ENCODE data around the gene CUL9. TPM values are rescaled to one million over a fixed set of nuclear protein-coding genes. Genes with fewer than 3 reads are reported as not detected.

The CUL9 gene
- total and polyA plus RNA-seq, 8 donors = 35.9 to 55.1 (median 41.0) TPM

GRCh38 chr6:43248101-43248500 lies 66.1 kb downstream of the CUL9 start:
- Histone ChIP-seq H3K27ac (no peak overlapping the region), H3K4me3 (peak overlapping the region in 1 of 2 donors; percentile 69), H3K36me3 (no peaks in the 10 kb centered on the region), H3K4me1 (peaks cover 0 to 19% of the 10 kb centered on the region in 2 donors), H3K27me3 (peaks cover 17 to 88% of the 10 kb centered on the region in 2 donors), H3K9me3 (no peaks in the 10 kb centered on the region)
- ATAC-seq (no peak), DNase-seq (no peak)
- intact Hi-C loops (cut with DNase I) = no loop called here
- TF ChIP-seq CTCF (IDR thresholded peaks at IDR 0.05) = no peak

- ATAC-seq (no peak), DNase-seq (no peak)
- H3K4me1 ChIP-seq = peaks cover 0 to 19% of the 10 kb centered on the region in 2 donors
- no peak overlapping the region for H3K27ac ChIP-seq
- no peak for TF ChIP-seq CTCF (IDR thresholded peaks at IDR 0.05)
- no peak overlapping the region for H3K4me3 ChIP-seq
- intact Hi-C loops (cut with DNase I) = no loop called here
- no peaks in the 10 kb centered on the region for H3K36me3 ChIP-seq
- no peaks in the 10 kb centered on the region for H3K9me3 ChIP-seq
- peaks cover 10 to 87% of the 10 kb centered on the region in 2 donors for H3K27me3 ChIP-seq
Measured at GRCh38 chr6:43248791-43249190, 66.8 kb downstream of the CUL9 start.

GRCh38 chr6:43250992-43251373 lies 69.0 kb downstream of the CUL9 start:
- DNase-seq = no peak
- Histone ChIP-seq H3K4me1 (peaks cover 0 to 19% of the 10 kb centered on the region in 2 donors), H3K9me3 (no peaks in the 10 kb centered on the region), H3K27me3 (peaks cover 7 to 67% of the 10 kb centered on the region in 2 donors), H3K27ac (no peak overlapping the region), H3K36me3 (no peaks in the 10 kb centered on the region), H3K4me3 (no peak overlapping the region)
- TF ChIP-seq CTCF (IDR thresholded peaks at IDR 0.05) = no peak
- intact Hi-C loops (cut with DNase I) = no loop called here
- ATAC-seq = no peak

- TF ChIP-seq CTCF (IDR thresholded peaks at IDR 0.05) = no peak
- no peak overlapping the region for H3K4me3 ChIP-seq
- no peak overlapping the region for H3K27ac ChIP-seq
- intact Hi-C loops (cut with DNase I) = no loop called here
- H3K9me3 ChIP-seq = no peaks in the 10 kb centered on the region
- ATAC-seq (no peak), DNase-seq (no peak)
- no peaks in the 10 kb centered on the region for H3K4me1 ChIP-seq
- peaks cover 7 to 48% of the 10 kb centered on the region in 2 donors for H3K27me3 ChIP-seq
- no peaks in the 10 kb centered on the region for H3K36me3 ChIP-seq
Measured at GRCh38 chr6:43253401-43253800, 71.4 kb downstream of the CUL9 start.

- DNase-seq = no peak
- H3K4me1 ChIP-seq = no peaks in the 10 kb centered on the region
- no peak for ATAC-seq
- no peak overlapping the region for H3K27ac ChIP-seq
- H3K9me3 ChIP-seq = no peaks in the 10 kb centered on the region
- intact Hi-C loops (cut with DNase I) = no loop called here
- H3K4me3 ChIP-seq = no peak overlapping the region
- H3K36me3 ChIP-seq = no peaks in the 10 kb centered on the region
- no peak for TF ChIP-seq CTCF (IDR thresholded peaks at IDR 0.05)
- H3K27me3 ChIP-seq = peaks cover 7 to 41% of the 10 kb centered on the region in 2 donors
Measured at GRCh38 chr6:43254138-43254817, 72.3 kb downstream of the CUL9 start.
